Activated T-helper 1 cell treated with anti-CD3 and anti-CD28 coated beads, Interleukin-12 subunit alpha, Interleukin-12 subunit beta, Interleukin-2, Interleukin-4 antibody, amounts not matched to agents 30 ng/mL and 10 ng/mL and 1 ng/mL, durations not matched to agents 14 hours and 24 hours and 36 hours (primary cell): Measurements from ENCODE around the gene ZNF584. TPM values are rescaled to one million over a fixed set of nuclear protein-coding genes. Genes with fewer than 3 reads are reported as not detected.

Experiments
- DNase-seq: peaks from one replicate; pipeline ENCODE4 v3.0.0; 2021; ENCODE audit warnings: low spot score
- H3K27ac Mint-ChIP-seq: one replicate; pipeline ENCODE4 v1.8.0; 2021; ENCODE audit warnings: mild to moderate bottlenecking, mixed read lengths
- H3K27me3 Mint-ChIP-seq: one replicate; pipeline ENCODE4 v1.8.0; 2022; ENCODE audit warnings: mild to moderate bottlenecking, moderate library complexity, mixed read lengths; ENCODE audit not compliant: insufficient read depth
- H3K36me3 Mint-ChIP-seq: one replicate; pipeline ENCODE4 v1.8.0; 2021; ENCODE audit warnings: low read depth, mixed read lengths
- H3K4me1 Mint-ChIP-seq: one replicate; pipeline ENCODE4 v1.8.0; 2021; ENCODE audit warnings: low read depth, mixed read lengths
- H3K4me3 Mint-ChIP-seq: one replicate; pipeline ENCODE4 v1.8.0; 2021; ENCODE audit warnings: mild to moderate bottlenecking, moderate library complexity, mixed read lengths
- H3K9me3 Mint-ChIP-seq: one replicate; pipeline ENCODE4 v1.8.0; 2021; ENCODE audit warnings: mixed read lengths
- intact Hi-C: fragments of 100-400 bp; cut with micrococcal nuclease; formaldehyde crosslinking; loops from one replicate; pipeline ENCODE4 v1.15.1; 2024
- total RNA-seq: library from RNA; stranded (reverse); gene quantifications from 2 replicates; pipeline ENCODE4 v1.2.3, GENCODE V29; 2022

ZNF584 gene
- total RNA-seq, 1 donor from 2014 or later, result 17.8 TPM

GRCh38 chr19:58392945-58393724 is 15.3 kb upstream of the ZNF584 start:
- intact Hi-C loops, result no loop called here

GRCh38 chr19:58393725-58394033 is 14.8 kb upstream of the ZNF584 start:
- peaks cover 5% of the 10 kb centered on the region for H3K27me3 Mint-ChIP-seq
- peaks cover 38% of the 10 kb centered on the region for H3K36me3 Mint-ChIP-seq
- intact Hi-C loops, result no loop called here

More at GRCh38 chr19:58392945-58393724, 15.3 kb upstream of the ZNF584 start:
- no peaks in the 10 kb centered on the region for H3K9me3 Mint-ChIP-seq
- H3K4me3 Mint-ChIP-seq, result no peak overlapping the region
- peaks cover 3% of the 10 kb centered on the region for H3K27me3 Mint-ChIP-seq
- peaks cover 20% of the 10 kb centered on the region for H3K4me1 Mint-ChIP-seq
- no peak for DNase-seq
- no peak overlapping the region for H3K27ac Mint-ChIP-seq
- peaks cover 42% of the 10 kb centered on the region for H3K36me3 Mint-ChIP-seq

GRCh38 chr19:58394821-58395219 is 13.6 kb upstream of the ZNF584 start:
- Mint-ChIP-seq H3K36me3 (peaks cover 31% of the 10 kb centered on the region), H3K4me3 (no peak overlapping the region), H3K9me3 (no peaks in the 10 kb centered on the region), H3K4me1 (peaks cover 15% of the 10 kb centered on the region), H3K27ac (no peak overlapping the region), H3K27me3 (peaks cover 5% of the 10 kb centered on the region)
- intact Hi-C loops, result no loop called here
- no peak for DNase-seq

More at GRCh38 chr19:58393725-58394033, 14.8 kb upstream of the ZNF584 start:
- no peak for DNase-seq
- H3K4me1 Mint-ChIP-seq, result peaks cover 17% of the 10 kb centered on the region
- H3K9me3 Mint-ChIP-seq, result no peaks in the 10 kb centered on the region
- H3K4me3 Mint-ChIP-seq, result no peak overlapping the region
- H3K27ac Mint-ChIP-seq, result no peak overlapping the region

GRCh38 chr19:58395220-58395978 is 13.1 kb upstream of the ZNF584 start, which contains the start of gene RNF225:
Gene RNF225, plus strand, starts transcription at chr19:58395656. Its CDS starts 434 bp downstream, at chr19:58396090.
- Mint-ChIP-seq H3K27ac (no peak within 1 kb of the TSS), H3K36me3 (peaks cover 30% of the 10 kb centered on the region), H3K4me1 (peaks cover 19% of the 10 kb centered on the region), H3K9me3 (no peaks in the 10 kb centered on the region), H3K4me3 (no peak within 1 kb of the TSS), H3K27me3 (peaks cover 5% of the 10 kb centered on the region)
- intact Hi-C loops, result no loop called here
- no peak for DNase-seq

GRCh38 chr19:58395979-58396627 is 12.3 kb upstream of the ZNF584 start:
- intact Hi-C loops, result no loop called here
- H3K4me3 Mint-ChIP-seq, result no peak overlapping the region
- peaks cover 24% of the 10 kb centered on the region for H3K36me3 Mint-ChIP-seq
- no peak overlapping the region for H3K27ac Mint-ChIP-seq
- H3K9me3 Mint-ChIP-seq, result no peaks in the 10 kb centered on the region
- peaks cover 26% of the 10 kb centered on the region for H3K4me1 Mint-ChIP-seq
- H3K27me3 Mint-ChIP-seq, result peaks cover 5% of the 10 kb centered on the region
- no peak for DNase-seq

GRCh38 chr19:58396691-58397532 is 11.5 kb upstream of the ZNF584 start:
- intact Hi-C loops, result no loop called here
- Mint-ChIP-seq H3K9me3 (no peaks in the 10 kb centered on the region), H3K27ac (no peak overlapping the region), H3K4me3 (no peak overlapping the region), H3K36me3 (peaks cover 24% of the 10 kb centered on the region), H3K4me1 (peaks cover 29% of the 10 kb centered on the region), H3K27me3 (peaks cover 5% of the 10 kb centered on the region)
- no peak for DNase-seq

- Mint-ChIP-seq H3K27ac (no peak overlapping the region), H3K27me3 (peaks cover 5% of the 10 kb centered on the region), H3K4me1 (peaks cover 29% of the 10 kb centered on the region), H3K4me3 (no peak overlapping the region), H3K36me3 (peaks cover 24% of the 10 kb centered on the region), H3K9me3 (no peaks in the 10 kb centered on the region)
- no peak for DNase-seq
- intact Hi-C loops, result no loop called here
These were observed 10.9 kb upstream of the ZNF584 start for GRCh38 chr19:58397533-58398037.

GRCh38 chr19:58398087-58398486 is 10.4 kb upstream of the ZNF584 start:
- Mint-ChIP-seq H3K9me3 (no peaks in the 10 kb centered on the region), H3K4me1 (peaks cover 29% of the 10 kb centered on the region), H3K27me3 (peaks cover 5% of the 10 kb centered on the region), H3K36me3 (peaks cover 20% of the 10 kb centered on the region), H3K27ac (no peak overlapping the region), H3K4me3 (no peak overlapping the region)
- intact Hi-C loops, result no loop called here
- DNase-seq, result no peak

GRCh38 chr19:58398545-58398944 is 9.9 kb upstream of the ZNF584 start:
- Mint-ChIP-seq H3K27ac (no peak overlapping the region), H3K27me3 (peaks cover 5% of the 10 kb centered on the region), H3K4me1 (peaks cover 29% of the 10 kb centered on the region)

GRCh38 chr19:58399903-58400302 is 8.5 kb upstream of the ZNF584 start:
- Mint-ChIP-seq H3K9me3 (no peaks in the 10 kb centered on the region), H3K4me1 (peaks cover 27% of the 10 kb centered on the region), H3K27me3 (peaks cover 5% of the 10 kb centered on the region), H3K27ac (no peak overlapping the region), H3K36me3 (peaks cover 4% of the 10 kb centered on the region), H3K4me3 (peak overlapping the region; percentile 13)
- DNase-seq, result no peak
- intact Hi-C loops, result loop anchor here (2.0 kb wide), 1 partner anchor 989 kb away; the partner anchor contains the start of gene ZNF17

More at GRCh38 chr19:58398545-58398944, 9.9 kb upstream of the ZNF584 start:
- Mint-ChIP-seq H3K36me3 (peaks cover 17% of the 10 kb centered on the region), H3K9me3 (no peaks in the 10 kb centered on the region), H3K4me3 (no peak overlapping the region)
- DNase-seq, result no peak
- intact Hi-C loops, result no loop called here

- Mint-ChIP-seq H3K4me3 (peak overlapping the region; percentile 86), H3K27me3 (peaks cover 5% of the 10 kb centered on the region), H3K4me1 (peaks cover 24% of the 10 kb centered on the region), H3K27ac (peak overlapping the region; percentile 7), H3K9me3 (no peaks in the 10 kb centered on the region), H3K36me3 (peaks cover 3% of the 10 kb centered on the region)
- intact Hi-C loops, result loop anchor here (2.0 kb wide), 1 partner anchor 990 kb away; the partner anchor contains the start of gene ZNF17
- DNase-seq, result no peak
These were observed 8.0 kb upstream of the ZNF584 start for GRCh38 chr19:58400316-58400915.
